Neural cell (in vitro differentiated cells): ENCODE data around the gene ASCC2. TPM values are rescaled to one million over a fixed set of nuclear protein-coding genes. Genes with fewer than 3 reads are reported as not detected.

Experiments used
- H2AFZ ChIP-seq: fragments of 200-600, 300-800 bp; sonication (generic), shearing (Covaris generic); 2 replicates; pipeline ENCODE4 v1.6.0; 2014; ENCODE audit warnings: low read depth, mild to moderate bottlenecking, antibody characterized with exemption, low read length, moderate library complexity
- H3F3A ChIP-seq: fragments of 200-600 bp; shearing (Covaris generic); 2 replicates; pipeline ENCODE4 v1.6.1; 2016; ENCODE audit warnings: mild to moderate bottlenecking, moderate library complexity, mixed read lengths, antibody characterized with exemption, low read length; ENCODE audit not compliant: insufficient read depth, poor library complexity, severe bottlenecking
- H3K27ac ChIP-seq: fragments of 200-600, 300-800 bp; sonication (generic), shearing (Covaris generic); 2 replicates; pipeline ENCODE4 v1.5.1; 2014; ENCODE audit warnings: mild to moderate bottlenecking, low read length, moderate library complexity
- H3K27me3 ChIP-seq: fragments of 300-800, 200-600 bp; sonication (generic), shearing (Covaris generic); 2 replicates; pipeline ENCODE4 v1.6.0; 2014; ENCODE audit warnings: mild to moderate bottlenecking, low read depth, low read length, moderate library complexity; ENCODE audit not compliant: insufficient read depth
- H3K36me3 ChIP-seq: fragments of 300-800, 200-600 bp; sonication (generic), shearing (Covaris generic); 2 replicates; pipeline ENCODE4 v1.5.1; 2014; ENCODE audit warnings: mild to moderate bottlenecking, antibody characterized with exemption, low read length, moderate library complexity; ENCODE audit not compliant: insufficient read depth
- H3K4me2 ChIP-seq: fragments of 300-800, 200-600 bp; sonication (generic), shearing (Covaris generic); 2 replicates; pipeline ENCODE4 v1.6.0; 2014; ENCODE audit warnings: mild to moderate bottlenecking, low read length
- H3K4me3 ChIP-seq: fragments of 300-800, 200-600 bp; sonication (generic), shearing (Covaris generic); 2 replicates; pipeline ENCODE4 v1.5.1; 2014; ENCODE audit warnings: mild to moderate bottlenecking, low read length, moderate library complexity
- H3K79me2 ChIP-seq: fragments of 200-600 bp; shearing (Covaris generic); replicated peaks from 2 replicates; pipeline ENCODE4 v1.6.0; 2014; ENCODE audit warnings: mild to moderate bottlenecking, low read length, moderate library complexity; ENCODE audit not compliant: insufficient read depth
- H3K9ac ChIP-seq: fragments of 300-800, 200-600 bp; sonication (generic), shearing (Covaris generic); 2 replicates; pipeline ENCODE4 v1.6.1; 2016; ENCODE audit warnings: mild to moderate bottlenecking, low read length, mixed read lengths
- H3K9me2 ChIP-seq: fragments of 200-600 bp; shearing (Covaris generic); 2 replicates; pipeline ENCODE4 v1.6.1; 2016; ENCODE audit warnings: mild to moderate bottlenecking, low read length, mixed read lengths; ENCODE audit not compliant: insufficient read depth
- H3K9me3 ChIP-seq: fragments of 200-600, 300-800 bp; sonication (generic), shearing (Covaris generic); 2 replicates; pipeline ENCODE4 v1.6.1; 2016; ENCODE audit warnings: mild to moderate bottlenecking, mixed run types, low read length, moderate library complexity, mixed read lengths
- H4K20me1 ChIP-seq: fragments of 200-600 bp; shearing (Covaris generic); 2 replicates; pipeline ENCODE4 v1.6.1; 2016; ENCODE audit warnings: mild to moderate bottlenecking, mixed run types; ENCODE audit not compliant: insufficient read depth
- CTCF ChIP-seq: fragments of 450-650 bp; IDR thresholded peaks from 2 replicates; pipeline ENCODE4 v1.5.1; 2014; ENCODE audit warnings: antibody characterized with exemption, mild to moderate bottlenecking, moderate library complexity; ENCODE audit not compliant: poor library complexity, severe bottlenecking
- EP300 ChIP-seq: fragments of 450-650 bp; conservative IDR thresholded peaks from 2 replicates; pipeline ENCODE4 v1.6.1; 2014; ENCODE audit warnings: antibody characterized with exemption, mild to moderate bottlenecking, moderate library complexity; ENCODE audit not compliant: poor library complexity, severe bottlenecking
- EZH2 ChIP-seq: fragments of 200-600, 300-800 bp; shearing (Covaris generic), sonication (generic); IDR thresholded peaks from 2 replicates; pipeline ENCODE4 v1.6.1; 2014; ENCODE audit warnings: antibody characterized with exemption, low read length, borderline replicate concordance, mild to moderate bottlenecking; ENCODE audit not compliant: insufficient read depth, poor library complexity, severe bottlenecking
- MXI1 ChIP-seq: fragments of 450-650 bp; conservative IDR thresholded peaks from 2 replicates; pipeline ENCODE4 v1.6.1; 2014; ENCODE audit warnings: antibody characterized with exemption, mild to moderate bottlenecking; ENCODE audit not compliant: poor library complexity, severe bottlenecking
- POLR2AphosphoS5 ChIP-seq: IDR thresholded peaks from 2 replicates; pipeline ENCODE4 v1.6.1; 2012
- RAD21 ChIP-seq: fragments of 450-650 bp; conservative IDR thresholded peaks from 2 replicates; pipeline ENCODE4 v1.6.1; 2014; ENCODE audit warnings: antibody characterized with exemption, mild to moderate bottlenecking, moderate library complexity
- REST ChIP-seq: IDR thresholded peaks from 2 replicates; pipeline ENCODE4 v1.6.1; 2012; ENCODE audit warnings: borderline replicate concordance
- SMC3 ChIP-seq: fragments of 450-650 bp; conservative IDR thresholded peaks from 2 replicates; pipeline ENCODE4 v1.6.1; 2014; ENCODE audit warnings: antibody characterized with exemption, mild to moderate bottlenecking, moderate library complexity; ENCODE audit not compliant: poor library complexity
- TAF1 ChIP-seq: IDR thresholded peaks from 2 replicates; pipeline ENCODE4 v1.6.1; 2012; ENCODE audit warnings: low read depth
- polyA plus RNA-seq: library from polyadenylated mRNA; depleted of rRNA; stranded (reverse); fragments of >200 nt; gene quantifications from 2 replicates; pipeline ENCODE4 v1.2.3, GENCODE V29; 2014

The ASCC2 gene
- polyA plus RNA-seq, 1 donor from 2014 or later: 26.2 TPM

GRCh38 chr22:29788339-29789279 lies 49.5 kb downstream of the ASCC2 start:
- Histone ChIP-seq H3K27me3 (no peaks in the 10 kb centered on the region), H3K27ac (no peak overlapping the region), H3K36me3 (peaks cover 8% of the 10 kb centered on the region), H3K9ac (no peak overlapping the region), H2AFZ (no peak overlapping the region), H4K20me1 (no peaks in the 10 kb centered on the region), H3K79me2 (no peaks in the 10 kb centered on the region), H3K9me2 (no peaks in the 10 kb centered on the region), H3K9me3 (no peaks in the 10 kb centered on the region), H3F3A (no peaks in the 10 kb centered on the region), H3K4me2 (no peak overlapping the region), H3K4me3 (no peak overlapping the region)
- TF ChIP-seq SMC3 (no peak), REST (no peak), RAD21 (no peak), TAF1 (no peak), MXI1 (no peak), EZH2 (no peak), CTCF (no peak), POLR2AphosphoS5 (no peak), EP300 (no peak)

GRCh38 chr22:29787371-29787980 lies 50.6 kb downstream of the ASCC2 start:
- Histone ChIP-seq H3K9ac (no peak overlapping the region), H3K27me3 (no peaks in the 10 kb centered on the region), H4K20me1 (no peaks in the 10 kb centered on the region), H3K79me2 (no peaks in the 10 kb centered on the region), H3K36me3 (peaks cover 8% of the 10 kb centered on the region), H3K4me2 (no peak overlapping the region), H2AFZ (no peak overlapping the region), H3K9me2 (no peaks in the 10 kb centered on the region), H3K27ac (no peak overlapping the region), H3F3A (no peaks in the 10 kb centered on the region), H3K4me3 (no peak overlapping the region), H3K9me3 (no peaks in the 10 kb centered on the region)
- TF ChIP-seq POLR2AphosphoS5 (no peak), EZH2 (no peak), MXI1 (no peak), EP300 (no peak), RAD21 (no peak), REST (no peak), CTCF (no peak), TAF1 (no peak), SMC3 (no peak)
